SK-MEL-5 (cell line): Measurements from ENCODE around the gene IFITM1. TPM values are rescaled to one million over a fixed set of nuclear protein-coding genes. Genes with fewer than 3 reads are reported as not detected.
"Not testable (repeated sequence)": the region's sequence is repeated elsewhere in the genome, so short reads cannot be mapped to it uniquely, and the experiment has no call there.

ENCODE experiments used
- DNase-seq: peaks from one replicate; pipeline ENCODE4 v3.0.0-alpha.2; 2016; ENCODE audit warnings: low read depth, low spot score
- in situ Hi-C: cut with HindIII; loops from 2 replicates; pipeline ENCODE4 v1.10.0; 2016; ENCODE audit warnings: low sequenced_read_pairs, high pct_unique_total_duplicates, low pct_unique_long_range_greater_than_20kb
- total RNA-seq: library from RNA; depleted of rRNA; stranded (reverse); fragments of >200 nt; shearing (Covaris generic); gene quantifications from 2 replicates; pipeline ENCODE4 v1.2.3, GENCODE V29; 2014

Gene IFITM1
- total RNA-seq, 1 experiment from 2014 or later: 0.79 TPM

DNA sequence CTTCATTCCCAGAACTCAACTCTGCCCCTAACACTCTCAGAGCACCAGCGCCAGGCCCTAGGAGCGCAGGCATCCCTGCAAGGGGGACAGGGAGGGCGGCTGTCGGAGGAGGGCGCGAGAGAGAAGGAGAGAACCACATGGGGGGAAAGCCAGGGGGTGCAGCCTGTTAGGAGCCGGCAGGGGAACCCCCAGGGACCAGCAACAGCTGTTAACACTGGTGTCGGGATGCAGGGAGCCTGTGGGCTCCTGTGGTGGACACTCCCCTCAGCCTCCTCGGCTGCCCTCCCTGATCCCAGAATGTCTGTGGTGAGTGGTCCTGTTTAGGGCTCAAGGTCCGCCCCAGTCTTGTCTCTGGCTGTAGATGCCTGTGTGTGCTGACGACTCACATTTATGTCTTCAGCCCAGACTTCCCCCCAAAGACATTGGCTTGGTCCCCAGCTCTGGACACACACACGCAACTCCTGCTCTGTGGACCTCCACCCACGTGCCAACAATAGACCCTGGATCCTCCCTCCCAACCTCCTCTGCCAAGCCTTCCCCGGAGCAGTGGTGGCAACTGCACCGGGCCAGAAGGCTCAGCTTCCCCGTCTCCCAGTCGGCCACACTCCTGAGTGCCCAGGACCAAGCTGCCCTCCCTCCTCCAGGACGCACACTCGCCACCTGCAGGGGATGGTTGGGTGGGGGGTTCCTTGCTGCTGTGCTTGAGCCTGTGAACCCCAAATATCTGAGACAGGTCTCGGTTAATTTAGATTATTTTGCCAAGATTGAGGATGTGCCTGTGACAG is 13.7 kb upstream of the IFITM1 start:
- no peak for DNase-seq
- in situ Hi-C loops: no loop called here

DNA sequence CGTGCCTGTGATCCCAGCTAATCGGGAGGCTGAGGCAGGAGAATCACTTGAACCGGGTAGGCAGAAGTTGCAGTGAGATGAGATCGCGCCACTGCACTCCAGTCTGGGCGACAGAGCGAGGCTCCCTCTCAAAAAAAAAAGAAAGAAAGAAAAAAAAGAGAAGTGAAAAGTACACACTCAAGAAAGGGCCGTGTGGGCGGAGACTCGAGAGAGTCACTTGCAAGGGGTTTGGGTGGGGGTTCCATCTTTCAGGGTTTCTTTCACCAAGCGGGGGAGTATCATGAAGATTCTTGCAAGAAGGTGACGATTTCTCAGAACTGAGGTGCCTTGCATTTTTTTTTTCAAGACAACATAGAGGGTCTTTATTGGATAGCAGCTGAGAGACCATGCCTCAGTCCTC is 10.5 kb upstream of the IFITM1 start:
- in situ Hi-C loops: no loop called here
- no peak for DNase-seq

DNA sequence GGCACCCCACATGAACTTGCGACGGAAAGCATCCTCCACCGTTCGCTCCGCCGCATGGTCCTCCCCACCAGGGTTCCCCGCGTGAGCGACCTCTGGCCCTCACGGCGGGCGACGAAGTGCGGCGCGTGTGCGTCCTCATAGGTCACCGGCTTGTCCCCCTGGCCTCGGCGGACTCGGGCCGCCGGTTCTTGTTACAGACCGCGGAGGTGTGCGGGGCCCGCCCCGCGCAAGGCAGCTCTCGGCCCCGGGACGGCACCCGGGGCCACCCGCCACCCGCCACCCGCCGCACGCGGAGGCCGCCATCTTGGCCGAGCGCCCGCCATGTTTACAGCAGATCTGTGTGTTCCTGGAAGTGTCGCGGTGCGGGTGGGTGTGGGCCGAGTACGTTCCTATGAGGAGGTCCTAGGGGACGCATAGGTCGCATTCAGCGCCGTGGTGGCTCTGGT is 9.8 kb upstream of the IFITM1 start:
- in situ Hi-C loops: no loop called here
- DNase-seq: no peak

DNA sequence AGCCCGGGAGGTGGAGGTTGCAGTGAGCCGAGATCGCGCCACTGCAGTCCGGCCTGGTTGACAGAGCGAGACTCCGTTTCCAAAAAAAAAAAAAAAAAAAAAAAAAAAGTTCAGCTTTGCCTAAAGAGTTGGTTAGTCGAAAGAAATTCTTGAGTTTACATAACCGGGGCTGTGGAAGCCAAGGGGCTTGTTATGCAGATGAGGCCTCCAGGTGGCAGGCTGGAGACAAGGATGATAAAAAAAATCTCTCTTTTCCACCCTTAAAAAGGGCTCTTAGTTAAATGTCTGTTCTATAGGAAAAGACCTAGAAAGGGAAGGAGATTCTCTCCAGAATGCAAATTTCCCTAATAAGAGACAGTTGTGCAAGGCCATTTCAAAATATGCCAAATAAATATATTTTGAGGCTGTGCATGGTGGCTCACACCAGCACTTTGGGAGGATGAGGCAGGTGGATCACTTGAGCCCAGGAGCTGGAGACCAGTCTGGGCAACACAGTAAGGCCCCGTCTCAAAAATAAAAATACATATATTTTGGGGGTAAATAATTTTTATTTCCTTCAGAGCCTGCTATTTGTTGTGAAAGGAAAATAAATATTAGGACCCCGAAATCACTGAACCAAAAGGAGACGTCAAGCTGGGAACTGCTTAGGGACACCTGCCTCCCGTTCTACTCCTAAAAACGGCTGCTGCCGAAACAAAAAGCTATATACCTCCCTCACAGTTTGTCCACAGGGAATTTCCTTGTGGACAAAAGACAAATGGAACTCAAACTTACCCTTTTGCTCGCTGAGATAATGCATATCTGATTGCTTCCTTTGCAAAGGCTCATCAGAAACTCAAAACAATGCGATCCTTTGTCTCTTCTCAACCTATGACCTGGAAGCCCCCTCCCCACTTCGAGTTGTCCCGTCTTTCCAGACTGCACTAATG is 8.7 kb upstream of the IFITM1 start:
- in situ Hi-C loops: no loop called here
- peak; percentile 73 for DNase-seq

DNA sequence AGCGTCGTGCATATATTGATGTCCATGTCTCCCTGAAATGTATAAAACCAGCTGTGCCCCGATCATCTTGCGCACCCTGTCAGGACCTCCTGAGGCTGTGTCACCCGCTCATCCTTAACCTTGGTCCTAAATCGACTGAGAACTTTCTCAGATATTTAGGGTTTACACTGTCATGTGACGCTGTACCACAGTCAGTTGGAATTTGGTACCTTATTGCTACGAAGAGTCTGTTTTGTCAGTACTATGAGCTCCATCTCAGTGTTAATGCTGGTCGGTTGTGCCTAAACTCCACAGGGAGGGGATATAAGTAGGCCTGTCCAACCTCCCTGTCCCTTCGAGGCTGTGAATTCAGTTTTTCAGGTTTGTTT is 8.0 kb upstream of the IFITM1 start:
- DNase-seq: no peak
- in situ Hi-C loops: no loop called here

DNA sequence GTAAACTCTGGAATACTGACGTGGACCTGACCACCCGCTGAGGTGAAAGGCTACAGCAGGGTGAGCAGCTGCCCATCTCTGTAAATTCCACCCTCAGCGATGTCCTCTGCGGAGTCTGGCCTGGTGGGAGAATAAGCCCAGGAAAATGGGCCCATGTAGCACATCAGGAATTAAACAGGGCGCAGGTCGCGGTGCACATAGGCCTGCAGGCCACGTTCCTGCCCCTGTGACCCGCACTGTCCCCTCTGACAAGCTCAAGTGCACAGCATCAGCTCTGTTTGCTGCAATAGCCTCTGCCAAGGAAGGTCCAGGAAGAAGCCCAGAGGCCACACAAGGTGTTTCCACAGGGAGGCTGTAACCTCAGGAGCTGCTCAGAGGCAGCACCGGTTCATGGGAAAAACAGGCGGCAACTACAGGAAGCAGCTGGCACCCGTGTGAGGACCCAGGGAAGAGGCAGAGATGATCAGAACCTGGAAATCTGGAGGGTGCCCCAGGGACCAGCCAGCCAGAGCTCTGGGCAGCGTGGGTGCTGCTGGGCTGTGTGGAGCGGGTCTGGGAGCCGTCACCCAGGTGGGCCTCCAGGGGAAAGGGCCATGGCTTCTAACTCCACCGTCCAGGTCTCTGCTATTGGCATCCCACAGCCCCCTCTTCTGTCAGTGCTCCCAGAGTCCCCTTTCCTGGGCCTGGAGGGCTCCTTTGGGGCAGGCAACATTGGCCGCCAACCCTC is 7.0 kb upstream of the IFITM1 start:
- no peak for DNase-seq
- in situ Hi-C loops: no loop called here

DNA sequence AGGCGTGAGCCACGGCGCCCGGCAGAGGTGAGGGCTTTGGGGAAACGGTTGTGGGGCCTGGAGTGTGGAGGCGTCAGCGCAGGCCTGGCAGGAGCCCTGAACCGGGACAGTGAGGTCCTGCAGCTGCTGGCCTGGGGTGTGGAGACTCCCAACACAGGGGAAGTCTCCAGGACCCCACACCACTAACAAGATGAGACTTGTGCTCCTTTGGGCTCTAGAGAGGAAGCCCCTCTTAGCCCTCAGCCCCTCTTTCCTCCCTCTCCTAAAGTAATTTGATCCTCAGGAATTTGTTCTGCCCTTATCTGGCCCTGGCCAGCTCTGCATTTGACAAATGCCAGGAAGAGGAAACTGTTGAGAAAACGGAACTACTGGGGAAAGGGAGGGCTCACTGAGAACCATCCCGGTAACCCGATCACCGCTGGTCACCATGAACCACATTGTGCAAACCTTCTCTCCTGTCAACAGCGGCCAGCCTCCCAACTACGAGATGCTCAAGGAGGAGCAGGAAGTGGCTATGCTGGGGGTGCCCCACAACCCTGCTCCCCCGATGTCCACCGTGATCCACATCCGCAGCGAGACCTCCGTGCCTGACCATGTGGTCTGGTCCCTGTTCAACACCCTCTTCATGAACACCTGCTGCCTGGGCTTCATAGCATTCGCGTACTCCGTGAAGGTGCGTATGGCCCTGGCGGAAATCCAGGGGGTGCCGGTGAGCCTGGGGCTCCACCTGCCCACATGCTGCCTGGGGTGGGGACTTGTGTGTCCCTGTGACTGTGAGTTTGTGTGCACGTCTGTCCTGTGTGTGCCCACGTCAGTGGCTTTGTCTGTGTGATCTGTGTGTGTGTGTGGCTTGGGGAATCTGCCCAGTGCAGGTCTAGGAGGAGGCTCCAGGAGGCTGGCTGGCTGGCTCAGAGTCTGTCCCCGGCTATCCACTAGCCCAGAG is 5.8 kb upstream of the IFITM1 start, which contains the start of gene IFITM2:
Gene IFITM2 (plus strand): TSS at position 51 of the 943 bp plus-strand sequence. CDS start 377 bp downstream, at position 428.
- DNase-seq: peak; percentile 38
- in situ Hi-C loops: not testable (repeated sequence)

DNA sequence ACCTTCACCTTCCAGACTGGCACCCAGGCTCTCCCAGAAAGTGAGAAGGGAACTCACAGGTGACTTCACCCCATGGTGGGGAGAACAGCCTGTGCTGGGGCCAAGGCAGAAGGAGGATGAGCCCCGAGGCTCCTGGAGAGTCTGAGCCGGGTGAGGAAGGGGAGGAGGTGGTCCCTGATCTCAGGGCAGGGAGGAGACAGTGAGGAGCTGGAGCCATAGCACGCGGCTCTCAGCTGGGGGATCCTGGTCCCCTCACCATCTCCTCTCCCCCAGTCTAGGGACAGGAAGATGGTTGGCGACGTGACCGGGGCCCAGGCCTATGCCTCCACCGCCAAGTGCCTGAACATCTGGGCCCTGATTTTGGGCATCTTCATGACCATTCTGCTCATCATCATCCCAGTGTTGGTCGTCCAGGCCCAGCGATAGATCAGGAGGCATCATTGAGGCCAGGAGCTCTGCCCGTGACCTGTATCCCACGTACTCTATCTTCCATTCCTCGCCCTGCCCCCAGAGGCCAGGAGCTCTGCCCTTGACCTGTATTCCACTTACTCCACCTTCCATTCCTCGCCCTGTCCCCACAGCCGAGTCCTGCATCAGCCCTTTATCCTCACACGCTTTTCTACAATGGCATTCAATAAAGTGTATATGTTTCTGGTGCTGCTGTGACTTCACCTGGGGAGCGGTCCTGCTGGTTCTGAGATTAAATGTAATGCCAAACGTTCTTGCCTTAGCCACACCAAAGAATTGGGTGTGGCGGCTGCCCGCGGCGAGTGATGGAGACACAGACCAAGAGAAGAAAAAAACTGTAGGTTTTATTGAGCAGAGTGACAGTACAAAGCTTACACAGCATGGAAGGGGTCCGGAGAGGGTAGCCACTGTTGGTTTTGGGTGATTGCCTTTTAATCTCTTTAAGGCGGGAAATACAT is 4.8 kb upstream of the IFITM1 start:
- DNase-seq, in situ Hi-C loops: not testable (repeated sequence)

DNA sequence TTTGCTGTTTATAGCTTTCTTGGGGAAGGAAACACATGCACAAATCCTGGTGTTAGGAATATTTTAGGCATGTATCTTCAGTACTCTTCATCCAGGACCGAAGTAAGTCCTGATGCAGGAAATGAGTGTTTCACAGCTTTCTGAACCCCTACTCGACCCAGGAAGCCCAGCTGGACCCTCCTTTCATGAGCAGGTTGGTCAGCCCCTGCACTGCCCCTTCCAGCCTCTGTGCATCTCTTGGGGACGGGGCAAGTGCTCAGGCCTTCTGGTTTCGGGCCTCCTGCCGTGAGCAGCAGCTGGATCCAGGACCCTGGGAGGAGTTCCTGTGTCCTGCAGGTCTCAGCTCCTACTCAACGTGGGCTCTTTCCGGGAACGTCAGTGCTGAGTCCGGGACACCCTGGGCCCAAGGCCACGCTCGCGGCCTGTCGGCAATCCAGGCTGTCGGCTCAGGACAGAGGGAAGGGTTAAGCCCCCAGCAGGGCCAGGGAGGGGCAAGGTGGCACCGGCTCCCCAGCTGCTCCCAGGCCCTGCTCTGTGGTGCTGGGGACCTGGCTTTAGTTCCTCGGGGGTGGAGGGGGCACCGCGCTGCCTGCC is 3.8 kb upstream of the IFITM1 start:
- DNase-seq, in situ Hi-C loops: not testable (repeated sequence)

GRCh38 chr11:311013-311748 is 2.7 kb upstream of the IFITM1 start:
- in situ Hi-C loops, DNase-seq: not testable (repeated sequence)

- in situ Hi-C loops: no loop called here
- no peak for DNase-seq
Observed at GRCh38 chr11:312092-312816, 1.6 kb upstream of the IFITM1 start.

- in situ Hi-C loops: no loop called here
Observed at GRCh38 chr11:313304-313786, 495 bp upstream of the IFITM1 start.

GRCh38 chr11:314554-314875 is 675 bp downstream of the IFITM1 start:
- DNase-seq, in situ Hi-C loops: not testable (repeated sequence)

More at GRCh38 chr11:313304-313786, 495 bp upstream of the IFITM1 start:
- no peak for DNase-seq

DNA sequence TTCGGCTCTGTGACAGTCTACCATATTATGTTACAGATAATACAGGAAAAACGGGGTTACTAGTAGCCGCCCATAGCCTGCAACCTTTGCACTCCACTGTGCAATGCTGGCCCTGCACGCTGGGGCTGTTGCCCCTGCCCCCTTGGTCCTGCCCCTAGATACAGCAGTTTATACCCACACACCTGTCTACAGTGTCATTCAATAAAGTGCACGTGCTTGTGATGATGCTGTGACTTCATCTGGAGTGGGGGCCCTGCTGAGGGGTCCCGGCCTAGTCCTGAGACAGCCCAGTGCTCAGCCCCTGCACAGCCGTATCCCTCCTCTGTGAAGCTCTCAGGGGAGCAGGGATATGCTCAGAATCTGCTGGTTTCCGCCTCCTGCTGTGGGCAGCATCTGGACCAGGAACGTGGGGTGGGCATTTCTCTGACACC is 1.2 kb downstream of the IFITM1 start:
- in situ Hi-C loops: no loop called here
- DNase-seq: no peak
